WERI-Rb-1 (cell line): ENCODE data around the gene DCTN4.

Experiments
- DNase-seq: peaks from one replicate; pipeline ENCODE4 v3.0.0-alpha.2; 2020
- H3K27ac ChIP-seq: fragments of 250-450 bp; sonication (Bioruptor Pico); 2 replicates; pipeline ENCODE4 v1.5.1; 2020; ENCODE audit warnings: mild to moderate bottlenecking, moderate library complexity
- H3K27me3 ChIP-seq: fragments of 250-450 bp; sonication (Bioruptor Pico); 2 replicates; pipeline ENCODE4 v1.5.1; 2021; ENCODE audit warnings: mild to moderate bottlenecking, low read depth, moderate library complexity; ENCODE audit not compliant: insufficient read depth, severe bottlenecking
- H3K36me3 ChIP-seq: fragments of 250-450 bp; sonication (Bioruptor Pico); 2 replicates; pipeline ENCODE4 v1.5.1; 2020; ENCODE audit warnings: mild to moderate bottlenecking, moderate library complexity
- H3K4me3 ChIP-seq: 2 replicates; pipeline ENCODE4 v1.5.1; 2011; ENCODE audit warnings: low read depth, mild to moderate bottlenecking, control low read depth, low read length
- H3K9me3 ChIP-seq: fragments of 250-450 bp; sonication (Bioruptor Pico); 2 replicates; pipeline ENCODE4 v1.5.1; 2021; ENCODE audit warnings: mild to moderate bottlenecking, moderate library complexity; ENCODE audit not compliant: severe bottlenecking
- TF ChIP-seq, protein P1 (sequence below): IDR thresholded peaks from 2 replicates; pipeline ENCODE4 v1.5.1; 2011; ENCODE audit warnings: low read depth, mild to moderate bottlenecking, control low read depth, inconsistent platforms, low read length

DCTN4 gene

DNA sequence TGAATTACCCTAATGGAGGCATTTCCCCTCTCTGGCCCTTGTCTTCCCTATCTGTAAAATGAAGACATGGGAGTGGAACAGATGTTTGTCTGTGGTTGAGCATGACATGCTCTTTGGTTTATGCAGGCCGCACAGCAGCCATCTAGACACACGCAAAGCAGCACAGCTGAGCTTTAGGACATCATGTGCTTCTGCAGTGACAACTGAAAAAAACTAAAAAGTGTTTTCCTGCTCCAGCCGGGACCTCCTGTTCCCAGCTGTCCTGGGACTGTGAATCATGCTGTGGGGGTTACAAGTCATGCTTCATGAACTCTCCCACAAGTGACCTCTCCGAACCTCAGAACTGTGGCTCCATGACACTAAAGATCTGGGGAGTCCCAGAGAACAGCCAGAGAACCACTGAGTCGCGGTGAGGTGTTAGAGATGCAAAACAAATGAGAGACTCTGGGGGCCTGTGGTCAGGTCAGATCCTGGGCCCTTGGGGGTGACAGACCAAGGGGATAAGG is 21.4 kb upstream of the DCTN4 start:
- Histone ChIP-seq H3K27ac (no peak overlapping the region), H3K36me3 (no peaks in the 10 kb centered on the region)
- DNase-seq: no peak

DNA sequence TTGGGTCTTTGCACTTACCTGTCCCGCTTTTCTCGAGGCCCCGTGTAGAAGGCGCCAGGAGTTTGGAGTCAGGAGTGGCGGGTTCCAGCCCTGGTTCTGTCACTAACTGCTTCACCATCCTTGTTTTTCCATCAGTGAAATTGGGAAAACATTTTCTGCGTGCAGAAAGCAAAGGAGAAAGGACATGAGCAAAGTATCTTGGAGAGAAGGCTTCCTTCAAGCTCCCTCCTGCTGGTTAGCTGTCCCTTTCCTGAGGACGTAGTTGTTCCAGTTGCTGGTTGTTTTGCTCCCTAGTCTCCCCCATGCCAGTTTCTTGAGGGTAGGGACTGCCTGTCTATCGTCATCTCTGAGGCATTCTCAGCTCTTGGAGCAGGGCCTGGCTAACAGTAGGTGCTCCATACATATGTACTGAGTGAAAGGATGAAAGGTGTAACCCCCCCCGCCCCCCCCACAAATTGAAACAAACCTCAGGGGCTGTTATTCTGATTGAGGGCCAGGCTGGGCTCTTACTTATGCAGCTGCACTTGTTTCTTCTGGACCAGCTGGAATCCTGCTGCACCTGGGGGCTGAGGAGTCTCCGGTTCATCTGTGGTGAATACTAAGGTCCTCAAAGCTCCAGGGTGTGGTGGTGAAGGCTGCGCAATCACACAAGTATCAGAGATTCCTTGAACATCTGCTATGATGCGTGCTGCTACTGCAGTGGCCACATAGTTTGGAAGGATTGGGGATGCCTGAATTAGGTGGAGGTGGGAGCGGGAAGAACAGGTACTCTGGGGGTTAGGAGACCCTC is 20.8 kb upstream of the DCTN4 start:
- Histone ChIP-seq H3K27ac (no peak overlapping the region), H3K9me3 (no peaks in the 10 kb centered on the region), H3K27me3 (no peaks in the 10 kb centered on the region), H3K4me3 (peak overlapping the region; percentile 78), H3K36me3 (no peaks in the 10 kb centered on the region)
- TF ChIP-seq, protein P1, sequence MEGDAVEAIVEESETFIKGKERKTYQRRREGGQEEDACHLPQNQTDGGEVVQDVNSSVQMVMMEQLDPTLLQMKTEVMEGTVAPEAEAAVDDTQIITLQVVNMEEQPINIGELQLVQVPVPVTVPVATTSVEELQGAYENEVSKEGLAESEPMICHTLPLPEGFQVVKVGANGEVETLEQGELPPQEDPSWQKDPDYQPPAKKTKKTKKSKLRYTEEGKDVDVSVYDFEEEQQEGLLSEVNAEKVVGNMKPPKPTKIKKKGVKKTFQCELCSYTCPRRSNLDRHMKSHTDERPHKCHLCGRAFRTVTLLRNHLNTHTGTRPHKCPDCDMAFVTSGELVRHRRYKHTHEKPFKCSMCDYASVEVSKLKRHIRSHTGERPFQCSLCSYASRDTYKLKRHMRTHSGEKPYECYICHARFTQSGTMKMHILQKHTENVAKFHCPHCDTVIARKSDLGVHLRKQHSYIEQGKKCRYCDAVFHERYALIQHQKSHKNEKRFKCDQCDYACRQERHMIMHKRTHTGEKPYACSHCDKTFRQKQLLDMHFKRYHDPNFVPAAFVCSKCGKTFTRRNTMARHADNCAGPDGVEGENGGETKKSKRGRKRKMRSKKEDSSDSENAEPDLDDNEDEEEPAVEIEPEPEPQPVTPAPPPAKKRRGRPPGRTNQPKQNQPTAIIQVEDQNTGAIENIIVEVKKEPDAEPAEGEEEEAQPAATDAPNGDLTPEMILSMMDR: no peak
- DNase-seq: no peak

More for the DNA sequence above, 21.4 kb upstream of the DCTN4 start:
- TF ChIP-seq, protein P1: no peak
- no peaks in the 10 kb centered on the region for H3K9me3 ChIP-seq
- no peaks in the 10 kb centered on the region for H3K27me3 ChIP-seq
- no peak overlapping the region for H3K4me3 ChIP-seq

DNA sequence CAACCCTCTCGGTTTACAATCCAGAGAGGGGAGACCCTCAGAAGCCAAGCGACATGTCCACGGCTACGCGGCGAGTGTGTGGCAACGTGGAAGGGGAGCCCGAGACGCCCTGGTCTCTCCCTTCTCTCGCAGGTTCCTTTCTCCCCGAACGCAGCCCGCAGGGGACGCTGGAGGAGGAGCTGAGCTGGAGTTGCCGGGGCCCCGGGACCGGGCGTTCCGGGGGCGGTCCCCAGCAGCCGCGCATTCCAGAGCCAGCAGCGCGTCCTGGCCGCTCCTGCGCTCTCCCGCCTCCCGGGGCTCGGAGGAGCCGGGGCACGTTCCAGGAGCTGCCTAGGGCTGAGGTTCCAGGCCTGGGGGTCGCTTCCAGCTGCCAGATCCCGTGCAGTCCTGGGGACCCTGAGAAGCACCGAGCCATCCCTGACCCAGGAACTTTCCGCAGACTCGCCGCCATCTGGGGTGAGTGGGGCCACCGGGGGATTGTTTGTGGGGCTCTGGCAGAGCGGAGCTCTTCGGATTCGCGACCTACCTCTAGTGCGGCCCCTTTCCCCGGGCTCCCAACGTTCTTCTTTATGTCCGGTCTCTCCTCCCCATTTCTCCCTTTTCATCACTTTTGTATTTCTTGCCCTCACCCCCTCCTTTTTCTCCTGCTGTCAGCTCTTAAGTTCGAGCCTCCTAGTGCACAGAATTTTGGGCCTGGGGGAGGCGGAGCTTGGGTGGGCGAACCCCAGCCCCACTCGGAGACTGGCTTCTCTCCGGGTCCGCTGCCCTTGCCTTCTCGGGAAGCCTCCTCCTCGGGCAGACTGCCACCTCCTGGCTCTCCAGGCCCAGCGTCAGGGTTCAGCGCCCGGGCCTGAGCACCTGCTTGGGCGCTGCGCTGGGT is 19.9 kb upstream of the DCTN4 start, which contains the start of gene SMIM3:
SMIM3 (plus strand) TSS at position 241 of the 880 bp plus-strand sequence. CDS start 16,684 bp downstream, outside the sequence.
- TF ChIP-seq, protein P1: peak; percentile 80
- H3K27me3 ChIP-seq: no peaks in the 10 kb centered on the region
- peak within 1 kb of the TSS; percentile 78 for H3K4me3 ChIP-seq
- H3K9me3 ChIP-seq: no peaks in the 10 kb centered on the region
- H3K27ac ChIP-seq: no peak within 1 kb of the TSS
- peak; percentile 69 for DNase-seq
- no peaks in the 10 kb centered on the region for H3K36me3 ChIP-seq

DNA sequence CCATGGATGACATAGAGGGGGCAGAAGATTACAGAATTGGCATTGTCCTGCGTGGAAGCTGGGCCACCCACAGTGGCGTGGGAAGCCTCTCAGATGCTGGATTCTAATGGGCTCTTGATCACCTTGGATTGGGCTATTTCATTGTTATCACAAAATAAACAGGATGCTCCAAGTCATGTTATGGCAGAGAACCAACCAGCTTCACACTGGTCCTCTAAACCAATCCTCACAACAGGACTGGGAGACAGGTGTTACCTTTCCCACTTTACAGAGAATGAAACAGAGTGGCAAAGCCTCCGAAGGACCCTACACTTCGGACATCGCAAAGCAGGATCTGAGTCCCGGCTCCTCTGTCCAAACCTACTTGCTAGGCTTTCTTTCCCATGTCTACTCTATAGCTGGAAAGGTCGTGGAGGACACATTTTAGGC is 19.3 kb upstream of the DCTN4 start:
- TF ChIP-seq, protein P1: no peak
- H3K27ac ChIP-seq: no peak overlapping the region
- no peaks in the 10 kb centered on the region for H3K9me3 ChIP-seq
- peak overlapping the region; percentile 78 for H3K4me3 ChIP-seq
- no peaks in the 10 kb centered on the region for H3K36me3 ChIP-seq
- DNase-seq: no peak
- H3K27me3 ChIP-seq: no peaks in the 10 kb centered on the region

DNA sequence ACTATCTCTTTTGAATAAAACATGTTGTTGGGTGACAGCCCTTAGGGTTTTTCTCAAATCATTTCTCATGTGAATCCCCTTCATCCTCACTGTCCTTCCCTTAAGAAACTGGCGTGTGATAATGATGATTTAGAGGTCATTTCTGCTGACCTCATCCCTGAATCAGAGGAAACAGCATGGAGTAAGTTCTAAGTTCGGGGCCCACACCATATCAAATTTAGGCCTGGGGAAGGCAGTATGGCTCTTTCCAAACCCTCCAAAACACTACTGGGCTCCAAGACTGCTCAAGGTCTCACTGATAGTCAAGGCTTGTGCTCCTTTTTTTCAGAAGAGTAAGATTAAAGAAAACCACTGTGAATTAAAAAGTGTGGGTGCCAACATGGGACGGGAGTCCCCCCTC is 18.9 kb upstream of the DCTN4 start:
- no peaks in the 10 kb centered on the region for H3K36me3 ChIP-seq
- no peaks in the 10 kb centered on the region for H3K27me3 ChIP-seq
- no peaks in the 10 kb centered on the region for H3K9me3 ChIP-seq
- no peak overlapping the region for H3K4me3 ChIP-seq
- TF ChIP-seq, protein P1: no peak
- no peak for DNase-seq
- no peak overlapping the region for H3K27ac ChIP-seq
